Type B pancreatic cell (in vitro differentiated cells): ENCODE data around the gene NEDD4L. TPM values are rescaled to one million over a fixed set of nuclear protein-coding genes. Genes with fewer than 3 reads are reported as not detected.

Experiments
- DNase-seq: peaks from one replicate; pipeline ENCODE4 v3.0.0; 2021; ENCODE audit warnings: mixed read lengths; ENCODE audit not compliant: unreplicated experiment; ENCODE audit errors: extremely low spot score
- H3K27ac Mint-ChIP-seq: 2 replicates; pipeline ENCODE4 v1.8.0; 2021; ENCODE audit warnings: mild to moderate bottlenecking, mixed read lengths
- H3K27me3 Mint-ChIP-seq: 2 replicates; pipeline ENCODE4 v1.8.0; 2021; ENCODE audit warnings: mixed read lengths
- H3K36me3 Mint-ChIP-seq: 2 replicates; pipeline ENCODE4 v1.8.0; 2021; ENCODE audit warnings: mixed read lengths
- H3K4me1 Mint-ChIP-seq: one replicate; pipeline ENCODE4 v1.8.0; 2021; ENCODE audit warnings: mixed read lengths; ENCODE audit not compliant: unreplicated experiment
- H3K4me3 Mint-ChIP-seq: 2 replicates; pipeline ENCODE4 v1.8.0; 2021; ENCODE audit warnings: mild to moderate bottlenecking, mixed read lengths
- H3K9me3 Mint-ChIP-seq: 2 replicates; pipeline ENCODE4 v1.8.0; 2021; ENCODE audit warnings: mixed read lengths
- total RNA-seq: library from RNA; stranded (reverse); gene quantifications from 2 replicates; pipeline ENCODE4 v1.2.1, GENCODE V29; 2021; ENCODE audit warnings: low replicate concordance
- TF ChIP-seq, protein P1 (sequence below): fragments of 200-600 bp; sonication (generic); conservative IDR thresholded peaks from 2 replicates; pipeline ENCODE4 v1.5.0; 2021; ENCODE audit warnings: antibody characterized with exemption, mild to moderate bottlenecking

NEDD4L gene
- total RNA-seq, 1 donor from 2014 or later, result 84.7 TPM

DNA sequence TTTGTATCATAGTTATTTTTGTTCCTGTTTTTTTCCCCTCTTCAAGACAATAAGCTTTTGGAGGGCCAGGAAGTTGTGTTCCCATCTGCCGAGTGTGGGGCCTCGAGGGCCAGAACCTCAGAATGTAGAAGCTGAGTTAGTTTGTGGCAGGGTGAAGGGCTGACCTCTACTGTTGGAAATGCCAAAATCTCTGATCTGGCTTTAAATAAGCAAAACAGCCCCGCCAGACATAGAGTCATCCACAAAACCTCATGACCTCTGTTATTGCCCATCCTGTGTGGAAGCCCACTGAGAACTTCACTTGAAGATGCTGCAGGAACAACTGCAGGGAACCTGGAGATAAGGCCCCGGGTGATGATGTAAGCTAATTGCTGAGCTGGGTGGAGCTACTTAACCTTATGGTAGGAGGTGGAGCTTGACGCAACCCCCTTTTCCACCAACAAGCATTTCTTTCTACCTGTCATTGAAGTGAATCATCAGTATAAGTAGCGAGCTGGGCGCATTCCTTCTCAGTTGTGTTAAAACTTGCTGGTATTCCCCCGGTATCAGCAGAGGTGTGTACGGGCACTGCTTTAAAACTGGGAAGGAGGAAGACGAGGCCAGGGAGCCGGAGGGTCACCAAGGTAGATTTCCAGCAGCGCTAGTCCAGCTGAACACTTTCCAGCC lies 177.2 kb downstream of the NEDD4L start:
- H3K4me3 Mint-ChIP-seq, result peak overlapping the region; percentile 85

GRCh38 chr18:58222432-58223125 lies 178.6 kb downstream of the NEDD4L start:
- peak overlapping the region; percentile 98 for H3K27ac Mint-ChIP-seq

More for the DNA sequence above, 177.2 kb downstream of the NEDD4L start:
- no peaks in the 10 kb centered on the region for H3K27me3 Mint-ChIP-seq
- DNase-seq, result no peak
- peaks cover 12% of the 10 kb centered on the region for H3K9me3 Mint-ChIP-seq
- no peaks in the 10 kb centered on the region for H3K36me3 Mint-ChIP-seq
- H3K4me1 Mint-ChIP-seq, result peaks cover 62% of the 10 kb centered on the region
- TF ChIP-seq, protein P1, sequence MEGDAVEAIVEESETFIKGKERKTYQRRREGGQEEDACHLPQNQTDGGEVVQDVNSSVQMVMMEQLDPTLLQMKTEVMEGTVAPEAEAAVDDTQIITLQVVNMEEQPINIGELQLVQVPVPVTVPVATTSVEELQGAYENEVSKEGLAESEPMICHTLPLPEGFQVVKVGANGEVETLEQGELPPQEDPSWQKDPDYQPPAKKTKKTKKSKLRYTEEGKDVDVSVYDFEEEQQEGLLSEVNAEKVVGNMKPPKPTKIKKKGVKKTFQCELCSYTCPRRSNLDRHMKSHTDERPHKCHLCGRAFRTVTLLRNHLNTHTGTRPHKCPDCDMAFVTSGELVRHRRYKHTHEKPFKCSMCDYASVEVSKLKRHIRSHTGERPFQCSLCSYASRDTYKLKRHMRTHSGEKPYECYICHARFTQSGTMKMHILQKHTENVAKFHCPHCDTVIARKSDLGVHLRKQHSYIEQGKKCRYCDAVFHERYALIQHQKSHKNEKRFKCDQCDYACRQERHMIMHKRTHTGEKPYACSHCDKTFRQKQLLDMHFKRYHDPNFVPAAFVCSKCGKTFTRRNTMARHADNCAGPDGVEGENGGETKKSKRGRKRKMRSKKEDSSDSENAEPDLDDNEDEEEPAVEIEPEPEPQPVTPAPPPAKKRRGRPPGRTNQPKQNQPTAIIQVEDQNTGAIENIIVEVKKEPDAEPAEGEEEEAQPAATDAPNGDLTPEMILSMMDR, result no peak
- peak overlapping the region; percentile 98 for H3K27ac Mint-ChIP-seq

GRCh38 chr18:58223717-58224424 lies 179.8 kb downstream of the NEDD4L start:
- no peaks in the 10 kb centered on the region for H3K36me3 Mint-ChIP-seq
- peak overlapping the region; percentile 98 for H3K27ac Mint-ChIP-seq
- peaks cover 76% of the 10 kb centered on the region for H3K4me1 Mint-ChIP-seq
- no peaks in the 10 kb centered on the region for H3K27me3 Mint-ChIP-seq
- peaks cover 4% of the 10 kb centered on the region for H3K9me3 Mint-ChIP-seq
- no peak for DNase-seq
- H3K4me3 Mint-ChIP-seq, result peak overlapping the region; percentile 52
- TF ChIP-seq, protein P1, result no peak

More at GRCh38 chr18:58222432-58223125, 178.6 kb downstream of the NEDD4L start:
- Mint-ChIP-seq H3K4me3 (peak overlapping the region; percentile 85), H3K27me3 (no peaks in the 10 kb centered on the region), H3K9me3 (peaks cover 8% of the 10 kb centered on the region), H3K4me1 (peaks cover 66% of the 10 kb centered on the region), H3K36me3 (no peaks in the 10 kb centered on the region)
- no peak for DNase-seq
- TF ChIP-seq, protein P1, result no peak

GRCh38 chr18:58224425-58224750 lies 180.4 kb downstream of the NEDD4L start:
- Mint-ChIP-seq H3K27me3 (no peaks in the 10 kb centered on the region), H3K9me3 (peaks cover 3% of the 10 kb centered on the region), H3K4me1 (peaks cover 73% of the 10 kb centered on the region), H3K4me3 (peak overlapping the region; percentile 52), H3K27ac (peak overlapping the region; percentile 98), H3K36me3 (no peaks in the 10 kb centered on the region)
- TF ChIP-seq, protein P1, result no peak
- DNase-seq, result no peak

DNA sequence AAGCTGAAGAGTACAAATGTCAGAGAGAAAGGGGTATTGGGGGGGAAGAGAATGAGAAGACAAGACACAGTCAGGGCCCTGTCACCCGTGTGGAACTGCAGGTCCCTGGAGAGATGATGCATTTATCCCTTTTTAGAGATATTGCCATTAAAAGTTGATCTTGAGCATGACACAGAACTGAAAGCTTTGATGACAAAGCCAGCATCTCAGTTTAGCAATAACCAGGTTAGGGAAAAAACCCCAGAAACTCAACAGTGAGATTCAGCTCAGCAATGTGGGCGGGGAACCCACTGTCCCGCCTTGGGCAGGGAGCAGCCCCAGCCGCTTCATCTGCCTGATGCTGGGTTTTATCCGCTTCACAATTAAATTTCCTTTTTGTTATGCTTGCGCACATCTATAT lies 181.1 kb downstream of the NEDD4L start:
- Mint-ChIP-seq H3K27ac (peak overlapping the region; percentile 71), H3K36me3 (no peaks in the 10 kb centered on the region), H3K4me3 (peak overlapping the region; percentile 42), H3K9me3 (peaks cover 3% of the 10 kb centered on the region), H3K4me1 (peaks cover 75% of the 10 kb centered on the region), H3K27me3 (no peaks in the 10 kb centered on the region)
- DNase-seq, result no peak
- TF ChIP-seq, protein P1, result no peak
